Subcutaneous preadipocyte (primary cell): ENCODE results near the gene TMEM91. TPM values are rescaled to one million over a fixed set of nuclear protein-coding genes. Genes with fewer than 3 reads are reported as not detected.

Experiments
- total RNA-seq: library from RNA; depleted of rRNA; stranded (reverse); fragments of >200 nt; gene quantifications from 2 replicates; pipeline ENCODE4 v1.2.3, GENCODE V29; 2012

The TMEM91 gene
- total RNA-seq = 3.1 and 4.0 TPM in 2 replicates

DNA sequence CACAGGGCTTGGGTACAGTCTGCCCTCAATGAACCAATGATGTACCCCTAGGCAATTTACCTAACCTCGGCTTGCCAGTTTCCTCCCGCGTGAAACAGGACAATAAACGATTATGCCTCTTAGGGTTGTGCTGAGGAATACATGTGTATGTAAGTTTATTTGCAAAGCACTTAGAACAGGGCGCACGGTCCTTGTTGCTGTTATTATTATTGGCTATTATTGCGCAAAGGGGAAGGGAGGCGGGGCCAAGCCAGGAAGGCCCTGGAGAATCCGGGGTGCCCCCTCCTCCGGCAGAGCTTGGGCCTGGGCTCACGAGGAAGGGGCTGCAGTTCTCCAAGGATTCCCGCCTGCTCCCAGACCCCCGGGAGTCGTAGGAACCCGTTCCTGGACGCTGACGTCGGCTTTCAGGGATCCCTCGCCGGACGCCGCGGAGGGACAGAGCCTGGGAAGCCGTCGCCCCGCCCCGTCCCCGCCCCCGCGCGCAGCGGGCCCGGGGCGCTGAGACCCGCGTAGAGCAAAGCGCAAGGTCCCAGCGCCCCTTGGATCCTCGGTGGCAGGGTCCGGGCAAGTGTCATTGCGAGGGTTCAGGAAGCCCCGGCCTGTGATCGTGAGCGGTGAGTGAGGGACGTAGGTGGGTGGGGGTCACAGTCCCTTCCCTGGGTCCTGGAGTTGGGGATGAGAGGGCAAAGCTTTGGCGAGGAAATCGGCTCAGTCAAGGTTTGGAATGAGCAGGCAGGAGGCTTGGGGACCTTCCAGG is at the start of gene TMEM91:
TMEM91 (plus strand) TSS at position 293 of the 757 bp plus-strand sequence. CDS start 1,777 bp downstream, outside the sequence.

DNA sequence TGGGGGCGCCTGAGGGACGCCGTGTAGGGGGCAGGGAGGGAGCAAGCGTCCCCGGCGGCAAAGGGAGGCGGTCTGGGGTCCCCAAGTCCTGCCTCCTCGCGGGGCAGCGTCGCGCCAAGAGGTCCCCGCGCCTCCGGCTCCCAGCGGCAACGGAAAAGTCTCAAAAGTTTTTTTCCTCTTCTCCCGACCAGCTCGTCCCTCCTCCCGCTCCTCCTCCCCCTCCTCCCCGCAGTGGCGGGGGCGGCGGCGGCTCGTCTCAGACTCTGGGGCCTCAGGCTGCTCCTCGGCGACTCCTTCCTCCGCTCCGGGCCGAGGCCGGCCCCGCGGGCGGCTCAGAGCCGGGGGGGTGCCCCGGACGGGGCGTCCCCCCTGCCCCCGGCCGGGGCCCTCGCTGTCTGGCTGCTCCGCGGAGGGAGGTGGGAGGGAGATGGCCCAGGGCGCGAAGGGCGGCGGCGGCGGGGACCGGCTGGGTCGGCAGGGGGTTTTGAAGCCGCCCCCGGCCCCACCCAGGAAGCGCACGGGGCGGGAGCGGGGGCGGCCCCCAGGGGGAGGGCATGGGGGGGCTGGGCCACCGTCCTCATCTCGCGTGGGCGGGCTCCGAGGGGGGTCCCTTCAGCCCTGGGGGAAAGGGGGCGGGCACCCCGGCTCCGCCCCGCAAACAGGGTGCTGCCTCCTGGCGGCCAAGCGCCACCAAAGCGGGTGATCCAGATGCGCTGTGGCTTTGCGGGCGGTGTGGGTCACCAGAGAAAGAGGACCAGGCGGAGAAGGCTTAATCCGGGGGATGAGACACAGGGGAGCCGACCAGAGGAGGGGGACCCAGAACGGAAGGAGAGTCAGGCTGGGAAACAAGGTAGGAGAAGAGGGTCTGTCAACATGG is 22.6 kb upstream of the TMEM91 start, which contains the start of gene TGFB1:
TGFB1 (minus strand) TSS at position 457 of the 877 bp plus-strand sequence. CDS start 878 bp downstream, outside the sequence.

DNA sequence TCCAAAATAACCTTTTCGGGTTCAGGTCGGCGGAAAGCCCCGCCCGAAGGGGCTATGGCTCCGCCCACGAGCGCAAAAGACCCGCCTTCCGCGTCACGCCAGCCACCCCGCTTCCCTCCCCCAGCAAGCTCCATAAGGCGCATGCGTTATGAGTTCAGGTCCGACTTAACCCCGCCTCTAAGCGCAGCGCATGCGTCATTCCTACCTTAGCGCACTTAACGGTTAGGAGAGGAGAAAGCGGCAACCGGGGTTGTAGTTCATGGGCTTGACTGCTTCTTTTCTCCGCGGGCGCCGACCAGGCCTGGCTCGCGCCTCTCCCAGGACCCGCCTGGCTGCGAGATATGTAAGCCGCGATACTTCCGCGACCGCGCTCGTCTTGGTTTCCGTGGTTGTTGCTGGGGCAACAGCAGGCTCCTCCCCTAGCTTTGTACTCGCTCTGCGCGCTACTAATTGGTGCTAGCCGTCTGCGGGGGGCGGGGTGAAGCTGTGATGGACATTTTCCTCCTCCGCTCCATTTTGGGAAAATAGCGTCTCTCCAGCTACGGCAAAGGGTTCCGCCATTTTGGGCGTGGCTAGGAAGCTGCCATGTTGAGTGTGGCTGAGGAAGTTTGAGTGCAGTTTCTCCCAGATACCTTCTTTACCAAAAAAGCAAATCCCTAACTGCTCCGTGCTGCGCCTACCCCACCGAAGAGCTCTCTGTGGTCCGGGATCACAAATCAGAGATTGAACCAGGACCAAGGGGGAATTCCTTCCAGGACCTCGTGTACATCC is 12.4 kb upstream of the TMEM91 start, which contains the start of gene B9D2:
B9D2 (minus strand) TSS at position 397 of the 771 bp plus-strand sequence. CDS start 630 bp downstream, outside the sequence.

DNA sequence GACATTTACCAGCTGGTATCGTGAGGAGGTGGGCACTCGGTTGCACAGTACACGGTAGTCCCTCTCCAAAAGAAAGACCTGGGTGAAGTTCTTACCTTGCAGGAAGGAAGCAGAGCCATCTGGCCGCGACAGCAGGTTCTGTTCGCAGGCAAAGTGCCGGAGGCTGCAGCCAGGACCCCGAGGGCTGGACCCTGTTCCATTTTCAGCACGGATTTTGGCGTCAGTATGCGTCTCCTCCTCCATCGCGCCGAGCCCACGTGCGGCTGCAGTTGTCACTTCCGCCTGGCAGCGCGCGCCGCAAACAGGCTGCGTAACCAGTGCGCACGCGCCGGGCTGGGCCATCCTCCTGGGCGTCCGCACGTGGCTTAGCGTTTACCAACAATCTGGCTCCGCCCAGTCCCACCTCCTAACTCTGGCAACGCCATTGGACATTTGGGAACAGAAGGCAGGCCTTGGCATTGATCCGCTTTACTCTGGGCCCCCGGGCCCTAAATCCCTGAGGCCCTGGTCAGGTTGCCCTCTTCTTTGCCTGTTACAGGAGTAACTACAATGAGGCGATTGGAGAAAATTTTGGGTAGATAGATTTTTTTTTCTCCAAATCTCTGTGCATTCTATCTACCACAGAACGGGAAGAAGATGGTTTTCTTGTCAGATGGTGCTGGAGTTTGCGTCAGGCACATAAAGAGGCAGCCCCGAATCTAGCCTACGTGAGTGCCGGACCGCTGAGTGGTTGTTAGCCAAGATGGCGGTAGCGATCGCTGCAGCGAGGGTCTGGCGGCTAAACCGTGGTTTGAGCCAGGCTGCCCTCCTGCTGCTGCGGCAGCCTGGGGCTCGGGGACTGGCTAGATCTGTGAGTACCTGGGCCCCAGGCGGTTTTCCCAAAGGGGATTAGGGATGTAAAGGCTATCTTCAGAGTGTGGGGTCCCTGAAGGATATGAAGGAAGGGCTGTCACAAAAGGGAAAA is 21.0 kb downstream of the TMEM91 start, which contains the start of the genes BCKDHA and EXOSC5:
BCKDHA (plus strand) TSS at position 733 of the 964 bp plus-strand sequence; CDS start at position 743, 10 bp downstream.
EXOSC5 (minus strand) TSS at position 274 of the 964 bp plus-strand sequence; CDS start at position 243, 31 bp downstream.

DNA sequence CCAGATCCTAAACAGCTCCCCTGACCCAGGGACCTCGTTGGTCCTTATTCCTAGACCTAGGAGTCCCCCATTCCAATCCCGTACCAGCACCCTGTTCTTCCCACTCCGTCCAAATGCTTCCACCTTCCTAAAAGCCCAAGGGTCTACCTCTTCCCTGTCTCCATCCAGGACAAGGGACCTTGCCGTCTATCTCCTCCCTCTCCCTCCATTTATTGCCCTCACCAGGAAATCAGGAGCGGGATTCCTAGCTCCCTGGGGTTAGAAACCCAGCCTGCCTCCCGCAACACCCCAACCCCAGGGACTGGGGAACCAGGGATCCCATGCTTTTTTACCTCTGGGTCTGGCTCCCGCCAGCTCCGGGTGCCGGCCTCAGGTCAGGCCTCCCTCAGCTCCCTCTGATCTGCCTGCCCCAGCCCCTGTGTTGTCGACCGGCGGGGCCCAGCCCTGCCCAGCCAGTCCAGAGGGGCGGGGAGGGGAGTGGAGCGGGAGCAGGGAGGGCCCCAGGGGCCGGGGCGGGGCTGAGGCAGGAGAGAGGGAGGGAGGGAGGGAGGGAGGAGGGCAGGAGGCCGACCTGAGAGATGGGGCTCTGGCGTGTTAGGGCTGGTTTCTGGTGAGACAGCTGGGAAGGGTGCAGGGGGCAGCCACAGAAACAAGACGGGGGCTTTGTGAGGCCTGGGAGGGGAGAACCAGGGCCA is 50.8 kb downstream of the TMEM91 start, which contains the start of gene B3GNT8:
B3GNT8 (minus strand) TSS at position 423 of the 695 bp plus-strand sequence. CDS start 596 bp downstream, outside the sequence.

Other genes starting within 250 kb of the TMEM91 start
- gene CYP2S1, start 183.3 kb upstream of the TMEM91 start, total RNA-seq = under 0.01 and 0.20 TPM in 2 replicates
- 157 and 435 TPM in 2 replicates for gene AXL, start 157.3 kb upstream of the TMEM91 start, total RNA-seq
- gene HNRNPUL1, start 112.2 kb upstream of the TMEM91 start, total RNA-seq = 97.0 and 146 TPM in 2 replicates
- 6.2 and 11.1 TPM in 2 replicates for gene CCDC97, start 66.4 kb upstream of the TMEM91 start, total RNA-seq
- 9.6 and 14.7 TPM in 2 replicates for gene TGFB1, start 22.6 kb upstream of the TMEM91 start, total RNA-seq
- gene B9D2, start 12.4 kb upstream of the TMEM91 start, total RNA-seq = 4.0 and 5.1 TPM in 2 replicates
- 23.3 and 32.0 TPM in 2 replicates for gene EXOSC5, start 20.8 kb downstream of the TMEM91 start, total RNA-seq
- 35.6 and 37.9 TPM in 2 replicates for gene BCKDHA, start 21.3 kb downstream of the TMEM91 start, total RNA-seq
- 0.78 and 1.1 TPM in 2 replicates for gene B3GNT8, start 50.8 kb downstream of the TMEM91 start, total RNA-seq
- 35.4 and 39.7 TPM in 2 replicates for gene DMAC2, start 63.4 kb downstream of the TMEM91 start, total RNA-seq
- gene ERICH4, start 66.6 kb downstream of the TMEM91 start, total RNA-seq = not detected in 2 replicates
- gene CEACAM21, start 199.6 kb downstream of the TMEM91 start, total RNA-seq = not detected in 2 replicates